ENCODE measurements around the gene ZSWIM5. TPM values are rescaled to one million over a fixed set of nuclear protein-coding genes. Genes with fewer than 3 reads are reported as not detected.
A peak's percentile ranks its signal among the peaks of the same experiment; 100 is the strongest.

The ZSWIM5 gene
- total RNA-seq, 1 donor from 2014 or later: 4.4 TPM

- no peak for DNase-seq (ENCODE audit: low spot score)
These were observed 180.0 kb downstream of the ZSWIM5 start for GRCh38 chr1:45026446-45026845.

- DNase-seq (ENCODE audit: low spot score): no peak
These were observed 182.7 kb downstream of the ZSWIM5 start for GRCh38 chr1:45023663-45024062.

DNA sequence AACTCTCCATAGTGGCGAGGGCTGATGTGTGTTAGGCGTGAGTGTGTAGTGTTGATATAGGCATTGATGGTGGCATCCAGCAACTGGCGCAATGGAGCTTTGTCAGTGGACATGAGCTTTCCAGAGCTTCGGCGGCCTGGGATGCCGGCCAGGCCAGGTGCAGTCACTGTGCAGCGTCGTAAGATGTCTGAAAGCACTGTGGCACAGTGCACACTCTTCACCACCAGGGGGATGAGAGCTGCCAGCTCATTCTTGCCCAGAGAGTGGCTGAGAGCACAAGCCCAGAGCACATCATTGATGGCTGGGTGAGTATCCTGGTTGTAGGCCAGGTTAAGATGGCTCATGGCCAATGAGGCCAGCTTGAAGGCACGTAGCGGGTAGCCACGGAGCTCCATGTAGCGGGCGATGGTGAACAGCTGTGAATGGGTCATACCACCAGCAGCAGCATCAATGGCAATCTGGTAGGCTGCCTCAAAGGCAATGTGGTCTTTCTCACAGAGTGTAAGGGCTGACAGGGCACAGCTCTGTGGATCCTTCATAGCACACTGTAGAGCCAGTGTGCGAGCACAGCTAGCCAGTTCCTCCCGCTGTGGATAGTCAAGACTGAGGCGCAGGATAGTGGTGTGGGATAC is 187.7 kb downstream of the ZSWIM5 start:
- DNase-seq (ENCODE audit: low spot score): peak; percentile 63

DNA sequence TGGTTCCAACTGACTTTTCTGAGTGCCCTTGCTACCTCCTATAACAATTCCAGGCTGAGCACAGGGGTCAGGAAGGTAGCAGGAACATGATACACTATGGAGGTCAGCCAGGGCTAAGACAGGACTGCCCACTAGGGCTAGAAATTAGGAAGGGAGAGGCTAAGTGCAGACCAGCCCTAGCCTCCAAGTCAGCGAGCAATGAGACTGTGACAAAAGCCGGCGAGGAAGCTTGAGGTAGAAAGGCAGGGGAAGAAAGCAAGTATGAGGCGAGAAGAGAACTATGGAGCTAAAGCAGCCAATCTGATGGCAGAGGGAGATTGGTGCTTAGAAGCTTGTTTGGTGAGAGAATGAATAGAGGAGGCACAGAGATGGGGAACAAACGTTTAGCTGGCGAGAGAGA is 189.6 kb downstream of the ZSWIM5 start:
- DNase-seq (ENCODE audit: low spot score): peak; percentile 17

- DNase-seq (ENCODE audit: low spot score): peak; percentile 1
These were observed 190.2 kb downstream of the ZSWIM5 start for GRCh38 chr1:45016090-45016697.

GRCh38 chr1:45015683-45016082 is 190.7 kb downstream of the ZSWIM5 start:
- DNase-seq (ENCODE audit: low spot score): peak; percentile 15

DNA sequence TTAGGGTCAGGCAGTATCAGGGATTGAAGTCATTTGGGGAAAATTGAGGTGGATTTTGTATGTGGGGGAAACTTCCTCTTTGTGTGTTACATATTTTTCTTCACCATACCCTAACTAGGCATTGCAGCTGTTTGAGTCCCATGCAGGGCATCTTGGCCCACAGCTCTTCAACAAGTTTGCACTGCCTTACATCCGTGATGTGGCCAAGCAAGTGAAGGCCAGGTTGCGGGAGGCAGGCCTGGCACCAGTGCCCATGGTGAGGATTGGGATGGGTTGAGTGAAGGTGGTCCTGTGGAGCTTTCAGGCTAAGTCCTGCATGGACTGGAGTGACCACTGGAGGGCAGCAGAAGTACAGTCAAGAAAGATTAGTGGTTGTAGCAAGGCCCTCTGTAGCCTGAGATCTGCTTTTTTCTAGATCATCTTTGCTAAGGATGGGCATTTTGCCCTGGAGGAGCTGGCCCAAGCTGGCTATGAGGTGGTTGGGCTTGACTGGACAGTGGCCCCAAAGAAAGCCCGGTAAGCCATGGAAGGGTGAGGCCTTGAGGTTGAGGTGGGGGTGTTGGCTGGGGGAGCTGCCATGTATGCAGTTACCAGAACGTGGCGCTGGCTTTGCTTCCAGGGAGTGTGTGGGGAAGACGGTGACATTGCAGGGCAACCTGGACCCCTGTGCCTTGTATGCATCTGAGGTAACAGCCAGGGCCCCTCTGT is 191.9 kb downstream of the ZSWIM5 start:
- peak; percentile 86 for DNase-seq (ENCODE audit: low spot score)

DNA sequence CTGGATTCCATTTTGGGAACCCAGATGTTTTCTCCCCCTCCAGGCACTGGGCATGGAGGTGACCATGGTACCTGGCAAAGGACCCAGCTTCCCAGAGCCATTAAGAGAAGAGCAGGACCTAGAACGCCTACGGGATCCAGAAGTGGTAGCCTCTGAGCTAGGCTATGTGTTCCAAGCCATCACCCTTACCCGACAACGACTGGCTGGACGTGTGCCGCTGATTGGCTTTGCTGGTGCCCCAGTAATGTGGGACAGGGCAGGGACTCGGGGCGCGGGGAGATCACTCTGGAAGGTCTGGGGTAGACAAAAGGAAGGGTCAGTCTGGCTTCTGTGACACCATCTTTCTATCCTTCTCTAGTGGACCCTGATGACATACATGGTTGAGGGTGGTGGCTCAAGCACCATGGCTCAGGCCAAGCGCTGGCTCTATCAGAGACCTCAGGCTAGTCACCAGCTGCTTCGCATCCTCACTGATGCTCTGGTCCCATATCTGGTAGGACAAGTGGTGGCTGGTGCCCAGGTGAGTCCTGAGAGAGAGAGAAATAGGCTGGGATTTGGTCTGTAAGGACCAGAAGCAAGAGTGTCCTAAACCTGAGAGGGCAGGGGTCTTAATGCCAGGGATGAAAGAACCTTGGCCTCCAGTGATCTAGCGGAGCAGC is 192.7 kb downstream of the ZSWIM5 start:
- peak; percentile 35 for DNase-seq (ENCODE audit: low spot score)

GRCh38 chr1:45012639-45013278 is 193.6 kb downstream of the ZSWIM5 start:
- DNase-seq (ENCODE audit: low spot score): peak; percentile 80

DNA sequence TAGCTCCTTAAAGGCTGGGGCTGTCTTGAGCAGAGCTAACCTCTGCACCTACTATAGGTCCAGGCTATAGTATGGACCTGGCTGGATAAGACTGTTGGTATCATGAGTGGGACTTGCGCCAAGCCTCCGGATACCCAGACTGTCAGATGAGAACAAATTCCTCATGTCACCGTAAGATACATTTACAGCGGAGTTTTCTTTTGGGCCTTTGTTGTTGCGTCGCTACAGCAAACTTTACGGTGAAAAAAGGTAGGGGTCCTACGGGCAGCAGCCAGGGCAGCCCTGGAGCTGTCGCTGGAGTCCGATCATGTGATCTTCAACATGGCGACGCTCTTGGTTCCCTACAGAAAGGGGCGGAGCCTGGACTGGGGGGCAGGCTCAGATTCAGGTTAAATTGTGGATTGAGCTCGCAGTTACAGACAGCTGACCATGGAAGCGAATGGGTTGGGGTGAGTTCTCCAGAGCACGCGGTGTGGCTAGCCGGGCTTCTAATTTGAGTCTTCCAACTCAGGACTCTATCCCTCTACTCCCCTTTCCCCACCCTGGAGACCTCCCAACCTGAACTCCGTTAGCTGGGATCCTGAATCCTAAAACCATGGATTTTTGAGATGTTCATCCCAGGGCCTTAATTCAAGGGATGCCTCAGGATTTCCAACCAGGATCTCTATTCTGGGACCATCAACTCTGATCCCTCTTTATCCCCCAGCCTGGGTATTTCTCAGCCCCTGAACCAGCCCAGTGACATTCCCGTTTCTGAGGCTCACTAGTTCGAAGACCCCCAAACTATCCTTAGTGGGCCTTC is 194.4 kb downstream of the ZSWIM5 start, which contains the start of gene UROD:
TSS of gene UROD (plus strand) at position 418 of the 802 bp plus-strand sequence. CDS start at position 430, 12 bp downstream.
- DNase-seq (ENCODE audit: low spot score): peak; percentile 93

GRCh38 chr1:45010855-45011811 is 195.3 kb downstream of the ZSWIM5 start, which contains the start of gene HECTD3:
HECTD3 (minus strand) TSS chr1:45011324; CDS start chr1:45011257, 67 bp downstream.
- peak; percentile 85 for DNase-seq (ENCODE audit: low spot score)

GRCh38 chr1:45009956-45010854 is 196.2 kb downstream of the ZSWIM5 start:
- DNase-seq (ENCODE audit: low spot score): peak; percentile 36

DNA sequence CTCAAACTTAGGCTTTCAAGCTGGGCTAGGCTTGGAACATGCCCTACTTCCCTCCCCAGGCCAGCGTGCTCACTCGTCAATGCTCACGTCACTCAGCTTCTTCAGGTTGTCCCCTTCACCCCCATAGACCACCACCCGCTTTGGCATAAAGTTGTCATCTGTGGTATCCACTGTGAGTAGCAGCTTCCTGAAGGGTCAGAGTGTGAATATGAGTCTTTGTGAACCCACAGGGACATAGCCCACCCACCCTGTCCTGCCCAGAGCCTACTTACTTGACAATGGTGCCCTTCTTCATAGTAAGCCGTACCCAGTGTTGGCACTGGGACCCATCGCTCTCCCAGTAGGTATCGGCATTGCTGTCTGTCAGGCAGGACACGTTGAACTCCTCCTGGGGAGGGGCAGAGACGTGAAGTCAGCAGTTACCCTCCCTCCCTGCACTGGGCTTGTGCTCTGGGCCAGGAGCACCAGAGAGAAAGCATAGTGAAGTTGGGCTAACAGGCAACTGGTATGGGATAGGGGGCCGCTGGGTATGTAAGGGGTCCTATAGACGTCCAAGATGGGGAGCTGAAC is 197.0 kb downstream of the ZSWIM5 start:
- no peak for DNase-seq (ENCODE audit: low spot score)

DNA sequence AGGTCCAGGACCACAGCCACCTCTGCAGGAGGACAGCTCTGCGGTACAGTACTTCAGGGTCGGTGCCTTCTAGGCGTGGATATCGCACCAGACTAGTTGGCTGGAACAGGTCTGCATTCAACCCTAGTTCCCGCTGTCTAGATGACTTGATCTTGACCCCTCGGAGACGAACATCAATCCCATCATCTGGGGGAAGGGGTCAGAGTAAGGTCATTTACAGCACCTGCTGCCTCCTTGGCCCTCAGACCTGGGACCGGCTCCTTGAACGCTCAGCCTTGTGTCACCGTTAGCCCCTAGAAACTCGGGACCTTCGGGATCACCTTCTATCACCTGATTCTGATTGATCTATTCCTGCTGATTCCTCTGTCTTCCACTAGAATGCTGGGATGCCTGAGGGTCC is 197.9 kb downstream of the ZSWIM5 start:
- no peak for DNase-seq (ENCODE audit: low spot score)

DNA sequence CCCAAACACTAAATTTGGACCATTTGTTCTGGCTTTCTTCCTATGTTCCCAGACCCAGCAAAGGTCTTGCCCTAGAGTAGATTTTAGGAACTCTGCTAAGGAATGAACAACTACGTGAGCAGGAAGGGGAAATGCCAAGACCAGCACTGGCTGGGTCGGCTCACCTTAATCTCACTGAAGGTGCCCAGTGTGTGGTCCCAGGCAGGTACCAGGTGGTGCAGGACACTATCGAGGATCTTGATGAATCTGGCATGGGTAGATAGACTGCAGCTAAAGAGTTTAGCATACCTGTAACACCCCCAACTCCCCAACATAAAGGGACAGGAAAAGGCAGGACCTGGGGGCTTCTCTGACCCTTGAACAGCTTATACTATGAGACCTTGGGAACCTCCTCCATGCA is 198.3 kb downstream of the ZSWIM5 start:
- DNase-seq (ENCODE audit: low spot score): peak; percentile 20

- peak; percentile 38 for DNase-seq (ENCODE audit: low spot score)
These were observed 199.1 kb downstream of the ZSWIM5 start for GRCh38 chr1:45007311-45007710.

GRCh38 chr1:45005761-45006160 is 200.6 kb downstream of the ZSWIM5 start:
- no peak for DNase-seq (ENCODE audit: low spot score)

GRCh38 chr1:45004281-45004920 is 202.0 kb downstream of the ZSWIM5 start:
- DNase-seq (ENCODE audit: low spot score): no peak

Measured in ureter (tissue), 1 donor.